Retinal pigment epithelial cell (primary cell): ENCODE results near the gene PLEKHG2.

Experiments
- DNase-seq: peaks from one replicate; pipeline ENCODE4 v3.0.0-alpha.2; 2010; ENCODE audit warnings: low read depth
- H3K4me3 ChIP-seq: 2 replicates; pipeline ENCODE4 v1.5.1; 2011; ENCODE audit warnings: mild to moderate bottlenecking, low read length, control low read depth, moderate library complexity
- CTCF ChIP-seq: conservative IDR thresholded peaks from 2 replicates; pipeline ENCODE4 v1.5.1; 2011; ENCODE audit warnings: low read depth, low read length, control low read depth, inconsistent platforms

Gene PLEKHG2

DNA sequence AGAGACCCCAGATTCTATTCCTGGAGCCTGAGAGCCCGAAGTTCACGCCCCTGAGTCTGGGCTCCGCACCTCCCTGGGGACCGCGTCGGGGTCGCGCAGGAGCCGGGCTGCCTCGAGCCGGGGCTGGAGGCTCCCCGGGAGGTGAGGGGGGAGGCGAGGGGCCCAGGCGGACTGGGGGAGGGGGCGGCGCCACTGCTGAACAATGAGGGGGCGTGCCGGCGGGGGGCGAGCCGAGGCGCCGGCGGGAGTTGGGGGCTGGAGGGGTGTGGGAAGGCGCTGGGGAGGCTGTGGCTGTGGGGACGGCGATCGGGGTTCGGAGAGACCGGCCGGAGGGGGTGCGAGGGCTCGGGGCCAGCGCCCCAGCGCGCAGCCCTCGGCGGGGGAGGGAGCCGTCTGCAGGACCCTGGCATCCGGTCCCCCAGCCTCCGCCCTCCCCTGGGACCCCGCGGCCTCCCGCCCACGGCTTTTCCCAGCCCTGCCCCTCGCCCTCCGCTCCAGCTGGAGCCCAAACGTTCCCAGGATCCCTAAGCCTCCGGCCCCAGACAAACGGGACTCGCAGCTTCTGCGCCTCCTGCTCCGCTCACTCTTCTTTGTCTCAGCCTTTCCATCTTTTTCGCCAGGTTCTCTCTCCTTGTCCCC is 922 bp downstream of the PLEKHG2 start:
- no peak for TF ChIP-seq CTCF
- H3K4me3 ChIP-seq = peak overlapping the region; percentile 92
- no peak for DNase-seq

DNA sequence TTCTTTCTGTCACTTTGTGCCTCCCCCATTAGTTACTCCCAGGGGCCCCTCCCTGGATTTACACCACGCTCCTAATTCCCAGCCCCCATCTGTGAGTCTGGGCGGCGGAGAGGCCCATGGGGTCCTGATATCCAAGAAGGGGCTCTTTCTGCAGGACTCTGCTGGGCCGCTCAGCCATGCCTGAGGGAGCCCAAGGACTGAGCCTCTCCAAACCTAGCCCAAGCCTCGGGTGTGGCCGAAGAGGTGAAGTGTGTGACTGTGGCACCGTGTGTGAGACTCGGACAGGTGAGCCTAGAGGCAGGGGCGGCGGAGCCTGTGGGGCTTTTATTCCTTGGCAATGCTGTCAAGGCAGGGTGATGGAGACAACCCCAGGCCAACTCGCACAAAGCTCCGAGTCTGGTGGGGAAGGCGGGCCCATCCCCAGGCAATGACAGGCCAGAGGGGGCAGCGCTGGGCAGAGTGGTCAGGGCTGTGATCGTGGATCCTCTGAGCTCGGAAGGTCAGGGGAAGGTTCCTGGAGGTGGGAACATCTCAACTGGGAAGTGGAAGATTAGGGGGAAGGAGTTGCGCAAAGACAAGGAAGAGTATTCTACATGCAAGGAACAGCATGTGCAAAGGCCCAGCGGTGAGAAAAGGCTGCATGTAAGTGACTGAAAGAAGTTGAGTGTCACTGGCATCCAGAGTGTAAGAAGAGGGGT is 1.6 kb downstream of the PLEKHG2 start:
- no peak for DNase-seq
- peak overlapping the region; percentile 92 for H3K4me3 ChIP-seq
- TF ChIP-seq CTCF = peak; percentile 42

- DNase-seq = no peak
- H3K4me3 ChIP-seq = no peak overlapping the region
- no peak for TF ChIP-seq CTCF
Measured at GRCh38 chr19:39415111-39416046, 2.9 kb downstream of the PLEKHG2 start.

- TF ChIP-seq CTCF = no peak
- DNase-seq = no peak
- H3K4me3 ChIP-seq = no peak overlapping the region
Measured at GRCh38 chr19:39416152-39417120, 4.0 kb downstream of the PLEKHG2 start.

GRCh38 chr19:39417463-39418181 is 5.2 kb downstream of the PLEKHG2 start:
- TF ChIP-seq CTCF = no peak
- no peak overlapping the region for H3K4me3 ChIP-seq
- DNase-seq = no peak

GRCh38 chr19:39419003-39419402 is 6.5 kb downstream of the PLEKHG2 start:
- no peak for DNase-seq
- TF ChIP-seq CTCF = no peak
- no peak overlapping the region for H3K4me3 ChIP-seq
